H1 (cell line): ENCODE measurements around the gene PRTG.
A peak's percentile ranks its signal among the peaks of the same experiment; 100 is the strongest.

ENCODE experiments used
- CTCF ChIP-seq, 3 experiments: IDR thresholded peaks; 1 replicate in 2 of 3; 2 replicates in 1 of 3; pipeline versions ENCODE4 v1.5.1 to v1.6.1; 2011; ENCODE audit warnings: low read length in 3 of 3, mild to moderate bottlenecking in 3 of 3, inconsistent platforms in 2 of 3, low read depth in 1 of 3, moderate library complexity in 1 of 3; ENCODE audit not compliant: insufficient read depth in 1 of 3; ENCODE audit errors: control extremely low read depth in 1 of 3
- EZH2 ChIP-seq: fragments of 200-600 bp; sonication (generic); IDR thresholded peaks from 2 replicates; pipeline ENCODE4 v1.7.1; 2012; ENCODE audit warnings: low read depth, mild to moderate bottlenecking, moderate library complexity, low read length, inconsistent platforms; ENCODE audit not compliant: severe bottlenecking
- GTF2F1 ChIP-seq: IDR thresholded peaks from 2 replicates; pipeline ENCODE4 v1.6.1; 2012; ENCODE audit warnings: low read depth, low read length, improper control_type of control experiment, borderline replicate concordance
- JUN ChIP-seq: IDR thresholded peaks from 2 replicates; pipeline ENCODE4 v1.6.1; 2011; ENCODE audit warnings: low read depth, mild to moderate bottlenecking, improper control_type of control experiment, low read length
- KDM1A ChIP-seq: fragments of 200-600, 300-600 bp; sonication (generic); IDR thresholded peaks from 2 replicates; pipeline ENCODE4 v1.7.1; 2016; ENCODE audit warnings: mild to moderate bottlenecking, low read length, borderline replicate concordance
- MAX ChIP-seq: IDR thresholded peaks from 2 replicates; pipeline ENCODE4 v1.6.1; 2012; ENCODE audit warnings: inconsistent platforms
- POLR2A ChIP-seq, 2 experiments: IDR thresholded peaks; 1 replicate in 1 of 2; 2 replicates in 1 of 2; pipeline ENCODE4 v1.6.1; 2011; ENCODE audit warnings: low read depth in 2 of 2, low read length in 2 of 2, mild to moderate bottlenecking in 2 of 2; ENCODE audit errors: control extremely low read depth in 1 of 2
- TAF1 ChIP-seq: IDR thresholded peaks from 2 replicates; pipeline ENCODE4 v1.6.1; 2011; ENCODE audit warnings: mild to moderate bottlenecking, low read depth, low read length
- TCF12 ChIP-seq: IDR thresholded peaks from 2 replicates; pipeline ENCODE4 v1.6.1; 2011; ENCODE audit warnings: low read depth, mild to moderate bottlenecking, low read length
- YY1 ChIP-seq: IDR thresholded peaks from 2 replicates; pipeline ENCODE4 v1.6.1; 2011; ENCODE audit warnings: low read depth, mild to moderate bottlenecking, low read length
- ZNF274 ChIP-seq: IDR thresholded peaks from 2 replicates; pipeline ENCODE4 v1.7.0; 2012; ENCODE audit warnings: low read length, borderline replicate concordance; ENCODE audit errors: extremely low read depth

- peak; percentile 47 to 69 (median 48) for TF ChIP-seq CTCF (IDR thresholded peaks at IDR 0.05; ENCODE audit: control extremely low read depth in 1 of 3, insufficient read depth in 1 of 3, low read depth in 1 of 3, low read length in 3 of 3)
- TF ChIP-seq TAF1 = no peak
- TF ChIP-seq YY1 = no peak
- TF ChIP-seq POLR2A (IDR thresholded peaks at IDR 0.05; ENCODE audit: control extremely low read depth in 1 of 2, low read depth in 2 of 2, low read length in 2 of 2) = no peak
- TF ChIP-seq TCF12 = no peak
- no peak for TF ChIP-seq ZNF274
- TF ChIP-seq JUN = no peak
- no peak for TF ChIP-seq GTF2F1
- TF ChIP-seq EZH2 = no peak
- 0 out of 2 replicates have a peak, but pooled peaks have one; percentile 10 for TF ChIP-seq MAX
- no peak for TF ChIP-seq KDM1A
These were observed 31.4 kb upstream of the PRTG start for GRCh38 chr15:55774113-55774970.
